ENCODE data around the gene CCDC59. TPM values are rescaled to one million over a fixed set of nuclear protein-coding genes. Genes with fewer than 3 reads are reported as not detected.

The CCDC59 gene
- total RNA-seq, 1 donor from 2014 or later: 48.9 TPM

DNA sequence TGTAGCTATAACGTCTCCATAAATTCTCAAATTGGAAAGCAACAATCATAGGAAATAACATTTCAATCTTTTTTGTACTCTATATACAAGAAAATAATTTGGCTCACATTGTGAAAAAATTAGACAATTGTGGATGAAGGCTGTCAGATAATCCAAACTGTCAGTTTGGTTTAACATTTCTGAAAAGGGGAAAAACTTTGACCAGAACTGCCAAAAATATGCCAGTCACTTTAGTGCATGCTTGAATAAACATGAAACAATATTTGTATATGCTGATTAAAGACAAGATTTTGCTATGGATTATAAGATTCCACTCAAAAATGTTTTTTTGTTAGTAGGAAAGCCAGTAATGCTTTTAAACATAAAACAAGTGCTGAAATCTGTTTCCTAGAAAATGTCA is 38.9 kb downstream of the CCDC59 start:
- ChIA-PET POLR2A (no interaction called here), CTCF (no interaction called here)
- ATAC-seq (ENCODE audit: low read depth) (no peak), DNase-seq (no peak)
- Mint-ChIP-seq H3K4me3 (no peak overlapping the region), H3K27ac (no peak overlapping the region), H3K27me3 (no peaks in the 10 kb centered on the region), H3K36me3 (ENCODE audit: low read depth) (no peaks in the 10 kb centered on the region), H3K9me3 (no peaks in the 10 kb centered on the region), H3K4me1 (no peaks in the 10 kb centered on the region)
- TF ChIP-seq, protein P1, sequence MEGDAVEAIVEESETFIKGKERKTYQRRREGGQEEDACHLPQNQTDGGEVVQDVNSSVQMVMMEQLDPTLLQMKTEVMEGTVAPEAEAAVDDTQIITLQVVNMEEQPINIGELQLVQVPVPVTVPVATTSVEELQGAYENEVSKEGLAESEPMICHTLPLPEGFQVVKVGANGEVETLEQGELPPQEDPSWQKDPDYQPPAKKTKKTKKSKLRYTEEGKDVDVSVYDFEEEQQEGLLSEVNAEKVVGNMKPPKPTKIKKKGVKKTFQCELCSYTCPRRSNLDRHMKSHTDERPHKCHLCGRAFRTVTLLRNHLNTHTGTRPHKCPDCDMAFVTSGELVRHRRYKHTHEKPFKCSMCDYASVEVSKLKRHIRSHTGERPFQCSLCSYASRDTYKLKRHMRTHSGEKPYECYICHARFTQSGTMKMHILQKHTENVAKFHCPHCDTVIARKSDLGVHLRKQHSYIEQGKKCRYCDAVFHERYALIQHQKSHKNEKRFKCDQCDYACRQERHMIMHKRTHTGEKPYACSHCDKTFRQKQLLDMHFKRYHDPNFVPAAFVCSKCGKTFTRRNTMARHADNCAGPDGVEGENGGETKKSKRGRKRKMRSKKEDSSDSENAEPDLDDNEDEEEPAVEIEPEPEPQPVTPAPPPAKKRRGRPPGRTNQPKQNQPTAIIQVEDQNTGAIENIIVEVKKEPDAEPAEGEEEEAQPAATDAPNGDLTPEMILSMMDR (IDR thresholded peaks at IDR 0.05): no peak
- intact Hi-C loops (cut with micrococcal nuclease): no loop called here

DNA sequence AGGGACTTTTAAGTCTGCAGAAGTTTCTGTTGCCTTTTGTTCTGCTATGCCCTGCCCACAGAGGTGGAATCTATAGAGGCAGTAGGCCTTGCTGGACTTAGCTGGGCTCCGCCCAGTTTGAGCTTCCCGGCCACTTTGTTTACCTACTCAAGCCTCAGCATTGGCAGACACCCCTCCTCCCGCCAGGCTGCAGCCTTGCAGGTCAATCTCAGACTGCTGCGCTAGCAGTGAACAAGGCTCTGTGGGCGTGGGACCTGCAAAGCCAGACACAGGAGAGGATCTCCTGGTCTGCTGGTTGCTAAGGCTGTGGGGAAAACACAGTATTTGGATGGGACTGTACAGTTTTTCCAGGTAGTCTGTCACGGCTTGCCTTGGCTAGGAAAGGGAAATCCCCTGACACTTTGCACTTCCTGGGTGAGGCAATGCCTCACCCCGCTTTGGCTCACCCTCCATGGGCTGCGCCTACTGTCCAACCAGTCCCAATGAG is 43.7 kb downstream of the CCDC59 start:
- Mint-ChIP-seq H3K4me1 (no peaks in the 10 kb centered on the region), H3K27me3 (no peaks in the 10 kb centered on the region), H3K36me3 (ENCODE audit: low read depth) (no peaks in the 10 kb centered on the region), H3K9me3 (peaks cover 3% of the 10 kb centered on the region), H3K4me3 (no peak overlapping the region), H3K27ac (no peak overlapping the region)
- DNase-seq: no peak
- POLR2A ChIA-PET: no interaction called here
- TF ChIP-seq, protein P1 (IDR thresholded peaks at IDR 0.05): no peak
- intact Hi-C loops (cut with micrococcal nuclease): no loop called here
- no peak for ATAC-seq (ENCODE audit: low read depth)
- CTCF ChIA-PET: no interaction called here

Other genes starting within 250 kb of the CCDC59 start
- gene METTL25, start 142 bp upstream of the CCDC59 start, total RNA-seq: 14.0 and 17.1 TPM in 2 replicates